Neutrophil (primary cell): ENCODE results near the gene HIVEP3.

Experiments used
- H3K27ac ChIP-seq: fragments of 200-600 bp; sonication (generic); 2 replicates; pipeline ENCODE4 v1.5.1; 2016; ENCODE audit warnings: mild to moderate bottlenecking, moderate library complexity
- H3K27me3 ChIP-seq: fragments of 200-600 bp; sonication (generic); 2 replicates; pipeline ENCODE4 v1.6.0; 2016; ENCODE audit warnings: mild to moderate bottlenecking
- H3K36me3 ChIP-seq: fragments of 200-600 bp; sonication (generic); 2 replicates; pipeline ENCODE4 v1.5.1; 2017
- H3K4me1 ChIP-seq, 2 experiments: fragments of 200-600 bp in 1 of 2; sonication (generic) in 1 of 2; 1 replicate in 1 of 2; 2 replicates in 1 of 2; pipeline versions ENCODE4 v1.5.1 to v1.6.1; 2013 to 2016; ENCODE audit warnings: low read depth in 1 of 2, low read length in 1 of 2, mild to moderate bottlenecking in 1 of 2, moderate library complexity in 1 of 2; ENCODE audit not compliant: control insufficient read depth in 1 of 2, insufficient read depth in 1 of 2
- H3K4me3 ChIP-seq, 2 experiments: fragments of 200-600 bp in 1 of 2; sonication (generic) in 1 of 2; 1 replicate in 1 of 2; 2 replicates in 1 of 2; pipeline ENCODE4 v1.5.1; 2013 to 2016; ENCODE audit warnings: low read depth in 1 of 2, low read length in 1 of 2, mild to moderate bottlenecking in 1 of 2, moderate library complexity in 1 of 2
- H3K9me3 ChIP-seq: fragments of 200-600 bp; sonication (generic); 2 replicates; pipeline ENCODE4 v1.5.1; 2016
- TF ChIP-seq, protein P1 (sequence below): fragments of 200-600 bp; sonication (generic); IDR thresholded peaks from 2 replicates; pipeline ENCODE4 v1.5.1; 2016; ENCODE audit warnings: antibody characterized with exemption

The HIVEP3 gene

GRCh38 chr1:41870076-41870562 is 48.6 kb downstream of the HIVEP3 start:
- TF ChIP-seq, protein P1, sequence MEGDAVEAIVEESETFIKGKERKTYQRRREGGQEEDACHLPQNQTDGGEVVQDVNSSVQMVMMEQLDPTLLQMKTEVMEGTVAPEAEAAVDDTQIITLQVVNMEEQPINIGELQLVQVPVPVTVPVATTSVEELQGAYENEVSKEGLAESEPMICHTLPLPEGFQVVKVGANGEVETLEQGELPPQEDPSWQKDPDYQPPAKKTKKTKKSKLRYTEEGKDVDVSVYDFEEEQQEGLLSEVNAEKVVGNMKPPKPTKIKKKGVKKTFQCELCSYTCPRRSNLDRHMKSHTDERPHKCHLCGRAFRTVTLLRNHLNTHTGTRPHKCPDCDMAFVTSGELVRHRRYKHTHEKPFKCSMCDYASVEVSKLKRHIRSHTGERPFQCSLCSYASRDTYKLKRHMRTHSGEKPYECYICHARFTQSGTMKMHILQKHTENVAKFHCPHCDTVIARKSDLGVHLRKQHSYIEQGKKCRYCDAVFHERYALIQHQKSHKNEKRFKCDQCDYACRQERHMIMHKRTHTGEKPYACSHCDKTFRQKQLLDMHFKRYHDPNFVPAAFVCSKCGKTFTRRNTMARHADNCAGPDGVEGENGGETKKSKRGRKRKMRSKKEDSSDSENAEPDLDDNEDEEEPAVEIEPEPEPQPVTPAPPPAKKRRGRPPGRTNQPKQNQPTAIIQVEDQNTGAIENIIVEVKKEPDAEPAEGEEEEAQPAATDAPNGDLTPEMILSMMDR = no peak
- no peak overlapping the region for H3K4me3 ChIP-seq
- no peaks in the 10 kb centered on the region for H3K27me3 ChIP-seq
- H3K36me3 ChIP-seq = no peaks in the 10 kb centered on the region
- H3K9me3 ChIP-seq = no peaks in the 10 kb centered on the region
- H3K4me1 ChIP-seq = no peaks in the 10 kb centered on the region
- H3K27ac ChIP-seq = no peak overlapping the region

DNA sequence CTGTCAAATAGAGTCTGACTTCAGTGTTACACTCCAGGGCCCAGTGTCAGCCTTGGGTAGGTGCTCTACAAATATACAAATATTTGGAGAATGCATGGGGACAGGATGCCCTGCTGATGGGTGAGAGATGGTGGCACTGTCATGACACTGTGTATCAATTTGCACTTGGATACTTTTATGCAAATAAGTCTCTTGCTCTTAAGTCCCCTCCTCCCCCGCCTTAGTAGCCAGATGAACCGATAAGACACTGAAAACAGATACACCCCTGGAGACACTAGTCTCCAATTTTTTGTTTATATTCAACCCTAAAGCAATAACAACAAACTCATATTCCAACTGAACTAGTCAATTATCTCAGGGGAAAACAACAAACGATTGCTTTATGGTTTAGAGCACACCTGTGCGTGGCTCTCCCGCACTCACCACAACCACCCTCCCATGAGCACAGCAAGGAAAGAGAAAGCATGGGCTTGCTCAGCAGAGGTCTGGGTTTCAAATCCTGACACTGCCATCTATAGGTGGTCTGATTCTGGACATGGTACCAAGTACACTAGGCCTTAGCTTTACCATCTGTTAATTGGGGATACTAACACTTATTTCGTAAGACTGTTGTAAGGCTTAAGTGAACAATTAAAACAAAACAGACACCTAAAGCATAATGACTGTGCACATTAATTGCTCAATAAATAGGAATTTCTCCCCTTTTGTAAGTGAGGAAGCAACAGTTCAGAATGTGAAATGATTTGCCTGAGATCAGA is 50.3 kb downstream of the HIVEP3 start:
- no peaks in the 10 kb centered on the region for H3K9me3 ChIP-seq
- H3K27me3 ChIP-seq = peaks cover 4% of the 10 kb centered on the region
- H3K36me3 ChIP-seq = no peaks in the 10 kb centered on the region
- H3K27ac ChIP-seq = no peak overlapping the region
- TF ChIP-seq, protein P1 = no peak
- H3K4me1 ChIP-seq = no peaks in the 10 kb centered on the region
- no peak overlapping the region for H3K4me3 ChIP-seq

- Histone ChIP-seq H3K4me1 (no peaks in the 10 kb centered on the region), H3K4me3 (no peak overlapping the region), H3K36me3 (no peaks in the 10 kb centered on the region), H3K9me3 (no peaks in the 10 kb centered on the region), H3K27me3 (peaks cover 25% of the 10 kb centered on the region), H3K27ac (no peak overlapping the region)
- TF ChIP-seq, protein P1 = no peak
Measured at GRCh38 chr1:41866285-41866684, 52.4 kb downstream of the HIVEP3 start.

GRCh38 chr1:41864471-41865040 is 54.2 kb downstream of the HIVEP3 start:
- Histone ChIP-seq H3K4me1 (peaks cover 0 to 6% of the 10 kb centered on the region in 2 experiments), H3K9me3 (no peaks in the 10 kb centered on the region), H3K27ac (no peak overlapping the region), H3K27me3 (peaks cover 26% of the 10 kb centered on the region), H3K36me3 (no peaks in the 10 kb centered on the region), H3K4me3 (no peak overlapping the region)
- TF ChIP-seq, protein P1 = no peak

DNA sequence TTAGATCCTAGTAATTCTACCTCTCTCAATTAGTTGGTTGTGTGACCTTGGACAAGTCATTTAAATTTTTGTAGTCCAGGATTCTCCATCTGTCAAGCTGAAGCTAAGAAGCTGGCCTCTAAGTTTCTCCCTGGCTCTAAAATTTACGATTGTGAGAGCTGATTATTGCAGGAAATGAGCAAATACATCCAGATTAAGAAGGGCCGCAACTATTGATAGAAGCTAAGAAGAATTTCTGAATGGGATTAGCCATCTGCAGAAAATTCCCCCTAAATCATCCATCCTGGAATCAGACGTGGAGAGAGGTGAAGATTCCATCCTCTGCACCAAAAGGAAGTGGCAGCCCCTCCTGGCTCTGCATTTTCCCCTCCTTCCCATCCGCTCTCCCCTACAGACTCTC is 55.0 kb downstream of the HIVEP3 start:
- peaks cover 0 to 9% of the 10 kb centered on the region in 2 experiments for H3K4me1 ChIP-seq
- no peak overlapping the region for H3K4me3 ChIP-seq
- TF ChIP-seq, protein P1 = no peak
- H3K27ac ChIP-seq = no peak overlapping the region
- no peaks in the 10 kb centered on the region for H3K36me3 ChIP-seq
- peaks cover 26% of the 10 kb centered on the region for H3K27me3 ChIP-seq
- no peaks in the 10 kb centered on the region for H3K9me3 ChIP-seq
